ENCODE data around the gene TLR8. TPM values are rescaled to one million over a fixed set of nuclear protein-coding genes. Genes with fewer than 3 reads are reported as not detected.

TLR8 gene
- total RNA-seq, 2 experiments from 2014 or later: 0.11 to 0.17 TPM

DNA sequence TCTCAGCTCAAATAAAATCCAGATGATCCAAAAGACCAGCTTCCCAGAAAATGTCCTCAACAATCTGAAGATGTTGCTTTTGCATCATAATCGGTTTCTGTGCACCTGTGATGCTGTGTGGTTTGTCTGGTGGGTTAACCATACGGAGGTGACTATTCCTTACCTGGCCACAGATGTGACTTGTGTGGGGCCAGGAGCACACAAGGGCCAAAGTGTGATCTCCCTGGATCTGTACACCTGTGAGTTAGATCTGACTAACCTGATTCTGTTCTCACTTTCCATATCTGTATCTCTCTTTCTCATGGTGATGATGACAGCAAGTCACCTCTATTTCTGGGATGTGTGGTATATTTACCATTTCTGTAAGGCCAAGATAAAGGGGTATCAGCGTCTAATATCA lies 18.7 kb upstream of the TLR8 start:
- DNase-seq: no peak
- Mint-ChIP-seq H3K27me3 (peaks cover 6% of the 10 kb centered on the region), H3K27ac (no peak overlapping the region), H3K4me3 (no peak overlapping the region), H3K4me1 (peaks cover 20% of the 10 kb centered on the region), H3K9me3 (no peaks in the 10 kb centered on the region), H3K36me3 (no peaks in the 10 kb centered on the region)
- POLR2A ChIA-PET: no interaction called here
- ATAC-seq (ENCODE audit: low read depth): no peak

DNA sequence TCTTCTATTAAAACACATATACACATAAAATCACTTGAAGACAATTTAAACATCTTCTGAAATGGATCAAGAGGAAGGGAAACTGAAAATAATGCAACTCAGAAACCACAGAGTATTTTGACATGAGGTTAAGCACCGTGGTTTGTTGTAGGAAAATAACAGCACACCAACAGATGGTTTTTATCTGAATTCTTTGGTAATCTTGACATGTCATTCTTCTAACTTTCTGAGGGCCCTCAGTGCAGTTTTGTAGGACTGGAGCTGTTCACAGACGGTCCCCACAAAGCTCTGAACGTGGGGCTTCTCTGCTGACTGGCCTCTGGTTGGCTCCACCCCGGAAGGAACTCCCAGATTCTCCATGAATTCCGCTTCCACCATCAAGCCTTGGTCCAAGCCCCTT lies 16.0 kb upstream of the TLR8 start:
- peaks cover 29% of the 10 kb centered on the region for H3K4me1 Mint-ChIP-seq
- no peaks in the 10 kb centered on the region for H3K36me3 Mint-ChIP-seq
- H3K4me3 Mint-ChIP-seq: peak overlapping the region; percentile 54
- H3K9me3 Mint-ChIP-seq: no peaks in the 10 kb centered on the region
- H3K27me3 Mint-ChIP-seq: no peaks in the 10 kb centered on the region
- POLR2A ChIA-PET: interaction anchor here (2.1 kb wide), 1 partner anchor 47 kb away, joined by 7 read pairs; no protein-coding TSS in a partner anchor
- ATAC-seq (ENCODE audit: low read depth) (peak; percentile 75), DNase-seq (peak; percentile 32)
- H3K27ac Mint-ChIP-seq: peak overlapping the region; percentile 88

DNA sequence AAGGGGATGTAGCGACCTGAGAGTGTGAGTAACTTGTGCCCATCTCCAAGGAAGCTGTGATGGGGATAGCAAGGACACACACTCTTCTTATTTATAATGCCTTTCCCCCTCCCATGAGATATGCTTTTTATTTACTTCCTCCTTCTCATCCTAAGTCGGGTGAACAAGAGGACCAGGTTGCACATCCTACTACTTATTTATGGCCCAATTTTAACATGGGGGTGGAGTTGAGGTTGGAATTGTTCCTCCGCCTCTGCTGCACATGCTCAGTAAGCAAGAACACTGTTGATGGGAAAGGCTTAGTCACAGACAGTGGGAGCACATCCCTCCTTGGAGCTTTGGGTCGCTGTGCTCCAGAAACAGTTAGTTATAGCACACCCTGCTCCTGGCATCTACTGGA lies 15.2 kb upstream of the TLR8 start:
- H3K4me1 Mint-ChIP-seq: peaks cover 32% of the 10 kb centered on the region
- H3K27me3 Mint-ChIP-seq: no peaks in the 10 kb centered on the region
- ATAC-seq (ENCODE audit: low read depth): no peak
- peak overlapping the region; percentile 88 for H3K27ac Mint-ChIP-seq
- no peaks in the 10 kb centered on the region for H3K36me3 Mint-ChIP-seq
- POLR2A ChIA-PET: interaction anchor here (0.6 to 2.1 kb wide), 2 partner anchors 48 to 120 kb away, joined by 3 to 7 read pairs; no protein-coding TSS in a partner anchor
- H3K9me3 Mint-ChIP-seq: no peaks in the 10 kb centered on the region
- H3K4me3 Mint-ChIP-seq: peak overlapping the region; percentile 54
- no peak for DNase-seq

DNA sequence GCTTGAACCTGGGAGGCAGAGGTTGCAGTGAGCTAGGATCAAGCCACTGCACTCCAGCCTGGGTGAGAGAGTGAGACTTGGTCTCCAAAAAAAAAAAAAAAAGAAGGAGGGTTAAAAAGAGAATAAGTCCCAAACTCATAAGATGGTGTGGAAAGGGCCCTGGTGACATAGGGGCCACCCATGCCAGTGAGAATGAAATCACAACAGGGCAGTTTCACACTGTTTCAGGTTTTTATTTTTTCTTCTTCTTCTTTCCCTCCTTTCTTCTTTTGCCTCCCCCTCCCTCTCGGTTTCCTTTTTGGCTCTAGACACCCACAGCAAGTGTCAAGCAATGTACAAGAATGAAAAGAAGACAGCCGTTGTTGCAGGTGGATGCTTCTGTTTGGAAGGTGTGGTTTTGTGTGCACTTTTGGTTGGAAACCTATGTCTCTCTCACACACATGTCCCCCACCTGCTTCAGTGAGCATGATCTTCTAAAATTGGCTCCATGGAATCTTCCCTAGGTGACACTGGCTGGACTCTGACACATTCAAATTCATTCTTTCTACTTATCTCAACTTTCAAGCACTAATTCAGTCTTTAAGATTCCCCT lies 14.4 kb upstream of the TLR8 start:
- no peaks in the 10 kb centered on the region for H3K9me3 Mint-ChIP-seq
- peak; percentile 15 for ATAC-seq (ENCODE audit: low read depth)
- DNase-seq: no peak
- peak overlapping the region; percentile 81 for H3K27ac Mint-ChIP-seq
- POLR2A ChIA-PET: interaction anchor here (0.6 to 2.1 kb wide), 2 partner anchors 48 to 121 kb away, joined by 3 to 7 read pairs; no protein-coding TSS in a partner anchor
- H3K4me1 Mint-ChIP-seq: peaks cover 32% of the 10 kb centered on the region
- H3K4me3 Mint-ChIP-seq: peak overlapping the region; percentile 48
- no peaks in the 10 kb centered on the region for H3K27me3 Mint-ChIP-seq
- H3K36me3 Mint-ChIP-seq: no peaks in the 10 kb centered on the region

DNA sequence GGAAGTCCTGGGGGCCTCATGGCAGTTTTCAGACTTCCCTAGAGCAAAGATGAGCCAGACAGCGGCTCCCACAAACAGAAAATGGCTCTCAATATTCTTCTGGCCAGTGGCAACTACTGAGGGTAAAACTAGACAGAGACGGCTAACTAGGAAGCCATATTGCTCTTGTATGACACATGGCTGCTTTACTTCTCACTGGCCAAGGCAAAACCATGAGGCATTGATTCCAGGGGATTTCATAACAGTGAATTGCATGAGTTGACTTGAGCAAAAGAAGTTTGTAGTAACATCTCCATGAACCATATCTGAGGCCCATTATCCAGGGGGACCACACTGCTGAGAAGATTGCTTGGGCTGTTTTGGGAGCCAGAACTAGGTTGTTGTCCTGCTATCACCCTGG lies 13.7 kb upstream of the TLR8 start:
- no peaks in the 10 kb centered on the region for H3K9me3 Mint-ChIP-seq
- no peaks in the 10 kb centered on the region for H3K27me3 Mint-ChIP-seq
- DNase-seq (no peak), ATAC-seq (ENCODE audit: low read depth) (no peak)
- H3K36me3 Mint-ChIP-seq: no peaks in the 10 kb centered on the region
- H3K4me3 Mint-ChIP-seq: no peak overlapping the region
- H3K4me1 Mint-ChIP-seq: peaks cover 32% of the 10 kb centered on the region
- POLR2A ChIA-PET: no interaction called here
- H3K27ac Mint-ChIP-seq: no peak overlapping the region

DNA sequence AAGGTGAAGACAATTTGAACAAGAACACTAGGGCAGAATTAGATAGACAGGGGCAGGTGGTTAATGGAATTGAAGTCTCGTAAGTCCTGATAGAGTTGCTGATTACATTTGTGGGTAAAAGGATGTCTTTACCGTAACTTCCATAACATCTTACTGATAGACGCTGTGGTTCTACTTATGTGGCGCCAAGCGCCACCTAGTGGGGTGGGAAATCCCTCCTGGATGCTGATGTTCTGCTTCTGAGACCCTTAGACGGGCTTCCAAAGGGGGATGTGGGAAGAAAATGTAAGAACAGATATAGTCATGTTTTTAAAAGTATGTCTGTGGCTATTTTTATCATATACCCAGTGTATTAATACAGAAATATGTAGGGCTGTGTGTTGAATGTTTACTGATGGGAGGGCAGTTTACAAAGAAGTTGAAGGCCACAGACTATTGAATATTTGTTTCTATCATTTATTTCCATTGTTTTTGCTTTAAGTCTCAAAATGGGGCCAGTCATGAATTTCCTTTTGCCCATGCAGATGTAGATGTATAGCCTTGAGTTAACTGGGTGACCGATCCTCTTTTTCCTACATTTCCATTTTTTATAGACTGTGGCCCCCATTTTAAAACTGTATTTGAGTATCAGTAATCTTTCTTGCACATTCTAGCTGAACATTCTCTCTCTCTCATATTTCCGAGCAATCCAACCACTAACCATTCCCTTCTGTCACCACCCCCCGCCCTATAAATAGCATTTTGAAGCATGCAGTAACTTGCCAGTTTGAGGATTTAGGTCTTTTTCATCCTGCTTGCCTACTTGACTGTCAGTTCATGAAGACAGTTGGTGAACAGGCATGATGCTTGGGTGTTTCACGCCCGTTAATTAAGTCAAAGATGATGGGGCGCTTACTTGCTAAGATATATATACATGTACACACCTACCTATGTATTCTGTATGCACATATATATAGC lies 12.1 kb upstream of the TLR8 start:
- ATAC-seq (ENCODE audit: low read depth): peak; percentile 57

DNA sequence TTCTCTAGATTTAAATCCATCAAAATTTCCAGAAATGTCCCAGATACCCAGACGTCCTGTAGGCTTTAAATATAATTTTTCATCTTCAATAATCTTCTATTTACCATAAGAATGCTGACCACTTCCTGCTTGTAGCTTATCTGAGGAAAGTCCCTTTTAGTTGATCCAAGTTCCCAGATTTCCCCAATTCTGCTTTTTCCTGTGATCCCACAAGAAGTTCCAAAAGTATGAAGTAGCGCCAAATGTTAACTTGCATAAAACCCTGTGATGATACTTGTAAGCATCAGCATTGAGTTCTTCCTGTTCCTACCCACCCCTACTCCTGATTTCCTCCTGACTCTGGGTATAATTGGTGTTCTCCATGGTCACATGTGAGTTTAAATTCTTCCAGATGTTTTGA lies 10.6 kb upstream of the TLR8 start:
- DNase-seq: no peak
- no peaks in the 10 kb centered on the region for H3K36me3 Mint-ChIP-seq
- ATAC-seq (ENCODE audit: low read depth): no peak
- no peak overlapping the region for H3K4me3 Mint-ChIP-seq
- H3K9me3 Mint-ChIP-seq: no peaks in the 10 kb centered on the region
- H3K27ac Mint-ChIP-seq: no peak overlapping the region
- peaks cover 24% of the 10 kb centered on the region for H3K4me1 Mint-ChIP-seq
- POLR2A ChIA-PET: no interaction called here
- H3K27me3 Mint-ChIP-seq: no peaks in the 10 kb centered on the region

More for the DNA sequence above, 12.1 kb upstream of the TLR8 start:
- H3K9me3 Mint-ChIP-seq: no peaks in the 10 kb centered on the region
- H3K4me3 Mint-ChIP-seq: no peak overlapping the region
- no peaks in the 10 kb centered on the region for H3K36me3 Mint-ChIP-seq
- peaks cover 32% of the 10 kb centered on the region for H3K4me1 Mint-ChIP-seq
- POLR2A ChIA-PET: no interaction called here
- DNase-seq: peak; percentile 44
- H3K27me3 Mint-ChIP-seq: no peaks in the 10 kb centered on the region
- H3K27ac Mint-ChIP-seq: no peak overlapping the region

DNA sequence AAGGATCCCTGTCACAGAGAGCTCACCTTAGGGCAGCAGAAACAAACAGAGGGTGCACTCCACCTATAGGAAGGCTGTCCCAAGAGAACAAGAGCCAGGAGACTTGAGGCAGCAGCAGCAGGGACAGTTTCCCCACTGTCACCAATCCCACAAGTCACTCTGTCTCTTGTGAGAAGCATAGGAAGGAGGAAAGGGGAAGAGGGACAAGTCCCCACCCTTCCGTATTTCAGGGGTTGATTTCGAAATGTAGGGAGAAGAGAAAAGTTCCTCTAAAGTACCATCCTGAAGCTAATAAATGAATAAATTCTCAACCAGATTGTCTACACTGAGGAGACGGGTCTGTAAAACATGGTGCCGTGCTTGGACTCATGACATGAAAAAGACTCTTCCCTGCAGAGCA lies 9.5 kb upstream of the TLR8 start:
- Mint-ChIP-seq H3K4me3 (no peak overlapping the region), H3K27me3 (no peaks in the 10 kb centered on the region), H3K36me3 (no peaks in the 10 kb centered on the region), H3K4me1 (peaks cover 23% of the 10 kb centered on the region), H3K9me3 (no peaks in the 10 kb centered on the region), H3K27ac (no peak overlapping the region)
- POLR2A ChIA-PET: no interaction called here
- DNase-seq (no peak), ATAC-seq (ENCODE audit: low read depth) (no peak)

DNA sequence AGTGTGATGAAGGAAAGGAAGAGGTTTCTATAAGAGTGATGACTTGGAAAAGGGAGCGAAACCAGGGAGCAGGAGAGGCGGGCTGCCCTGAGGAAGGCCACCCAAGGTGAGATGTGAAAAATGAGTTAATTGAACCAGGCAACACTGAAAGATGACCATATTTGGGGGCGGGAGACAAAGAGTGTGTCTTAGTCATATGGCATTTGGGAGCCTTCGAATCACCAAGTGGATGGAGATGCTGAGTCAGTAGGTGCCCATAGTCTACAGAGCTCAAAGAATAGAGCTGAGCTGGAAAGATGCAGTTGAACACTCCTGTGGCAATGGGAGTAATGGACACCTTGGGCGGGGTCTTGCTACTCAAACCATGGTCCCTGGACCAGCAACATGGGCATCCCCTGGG lies 8.3 kb upstream of the TLR8 start:
- Mint-ChIP-seq H3K27ac (no peak overlapping the region), H3K27me3 (no peaks in the 10 kb centered on the region), H3K4me3 (no peak overlapping the region), H3K4me1 (peaks cover 15% of the 10 kb centered on the region), H3K36me3 (no peaks in the 10 kb centered on the region), H3K9me3 (no peaks in the 10 kb centered on the region)
- DNase-seq: no peak
- POLR2A ChIA-PET: no interaction called here
- ATAC-seq (ENCODE audit: low read depth): no peak

DNA sequence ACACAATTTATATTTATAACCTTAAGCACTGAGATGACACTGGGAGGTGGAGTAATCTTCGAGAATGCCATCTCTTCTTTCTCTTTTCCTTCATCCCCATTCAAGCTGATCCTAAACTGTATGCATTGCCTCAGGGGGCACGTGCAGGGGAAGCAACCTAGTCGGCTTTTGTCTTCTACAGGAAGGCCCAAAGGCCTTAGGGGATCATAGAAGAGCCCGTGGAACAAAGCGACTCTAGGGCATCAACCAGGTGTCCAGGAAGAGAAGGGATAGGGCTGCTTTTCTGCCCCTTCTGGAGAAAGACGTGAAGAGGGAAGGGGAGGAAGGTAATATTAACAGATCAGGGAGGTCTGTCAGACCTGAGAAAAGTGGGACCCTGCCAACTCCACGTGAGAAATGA lies 6.9 kb upstream of the TLR8 start:
- POLR2A ChIA-PET: no interaction called here
- H3K27ac Mint-ChIP-seq: no peak overlapping the region
- no peak for ATAC-seq (ENCODE audit: low read depth)

DNA sequence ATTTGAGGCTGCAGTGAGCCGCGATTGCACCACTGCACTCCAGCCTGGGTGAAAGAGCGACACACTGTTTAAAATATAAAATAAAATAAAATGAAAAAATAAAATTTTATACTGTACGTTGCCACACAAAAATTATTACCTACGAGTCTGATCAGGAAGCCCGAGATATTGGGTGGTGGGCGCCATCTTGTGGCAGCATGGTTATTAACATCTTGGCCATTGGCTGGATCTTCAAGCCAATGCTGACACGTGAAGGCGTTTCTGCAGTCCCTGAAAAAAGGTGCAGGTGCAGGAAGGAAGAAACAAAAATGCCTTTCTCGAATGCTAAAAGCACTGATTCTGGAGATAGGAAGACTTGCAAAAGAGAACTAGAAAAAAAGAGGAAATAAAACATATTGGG lies 4.9 kb upstream of the TLR8 start:
- no peak overlapping the region for H3K4me3 Mint-ChIP-seq
- no peak for ATAC-seq (ENCODE audit: low read depth)
- H3K4me1 Mint-ChIP-seq: peaks cover 8% of the 10 kb centered on the region
- H3K36me3 Mint-ChIP-seq: no peaks in the 10 kb centered on the region
- H3K9me3 Mint-ChIP-seq: no peaks in the 10 kb centered on the region
- no peaks in the 10 kb centered on the region for H3K27me3 Mint-ChIP-seq
- DNase-seq: peak; percentile 66
- POLR2A ChIA-PET: interaction anchor here (0.7 kb wide), 2 partner anchors 16 to 58 kb away, joined by 7 read pairs; no protein-coding TSS in a partner anchor
- no peak overlapping the region for H3K27ac Mint-ChIP-seq

More for the DNA sequence above, 6.9 kb upstream of the TLR8 start:
- H3K27me3 Mint-ChIP-seq: no peaks in the 10 kb centered on the region
- no peaks in the 10 kb centered on the region for H3K36me3 Mint-ChIP-seq
- H3K4me3 Mint-ChIP-seq: no peak overlapping the region
- H3K4me1 Mint-ChIP-seq: peaks cover 11% of the 10 kb centered on the region
- no peak for DNase-seq
- H3K9me3 Mint-ChIP-seq: no peaks in the 10 kb centered on the region

DNA sequence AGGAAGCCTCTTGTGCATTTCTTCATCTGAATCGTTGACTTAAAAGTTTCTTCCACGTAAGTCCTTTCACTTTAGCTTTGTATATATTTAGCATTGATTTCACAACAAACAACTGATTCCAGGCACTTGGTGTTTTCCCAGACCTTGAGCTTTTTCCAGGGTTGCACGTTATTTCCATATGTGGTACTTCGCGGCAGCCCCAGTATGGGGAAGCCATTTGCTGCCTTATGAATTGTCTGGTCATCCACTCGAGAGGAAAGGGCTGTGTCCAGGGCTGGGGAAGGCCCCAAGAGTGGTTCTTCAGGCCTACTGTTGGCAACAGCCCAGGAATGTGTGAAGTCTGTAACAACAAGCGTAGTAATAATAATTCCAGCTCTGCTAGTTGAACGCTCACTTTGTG lies 2.8 kb upstream of the TLR8 start:
- Mint-ChIP-seq H3K4me3 (no peak overlapping the region), H3K36me3 (no peaks in the 10 kb centered on the region), H3K4me1 (peaks cover 8% of the 10 kb centered on the region), H3K27me3 (no peaks in the 10 kb centered on the region), H3K9me3 (no peaks in the 10 kb centered on the region), H3K27ac (no peak overlapping the region)
- POLR2A ChIA-PET: no interaction called here
- no peak for DNase-seq
- no peak for ATAC-seq (ENCODE audit: low read depth)

DNA sequence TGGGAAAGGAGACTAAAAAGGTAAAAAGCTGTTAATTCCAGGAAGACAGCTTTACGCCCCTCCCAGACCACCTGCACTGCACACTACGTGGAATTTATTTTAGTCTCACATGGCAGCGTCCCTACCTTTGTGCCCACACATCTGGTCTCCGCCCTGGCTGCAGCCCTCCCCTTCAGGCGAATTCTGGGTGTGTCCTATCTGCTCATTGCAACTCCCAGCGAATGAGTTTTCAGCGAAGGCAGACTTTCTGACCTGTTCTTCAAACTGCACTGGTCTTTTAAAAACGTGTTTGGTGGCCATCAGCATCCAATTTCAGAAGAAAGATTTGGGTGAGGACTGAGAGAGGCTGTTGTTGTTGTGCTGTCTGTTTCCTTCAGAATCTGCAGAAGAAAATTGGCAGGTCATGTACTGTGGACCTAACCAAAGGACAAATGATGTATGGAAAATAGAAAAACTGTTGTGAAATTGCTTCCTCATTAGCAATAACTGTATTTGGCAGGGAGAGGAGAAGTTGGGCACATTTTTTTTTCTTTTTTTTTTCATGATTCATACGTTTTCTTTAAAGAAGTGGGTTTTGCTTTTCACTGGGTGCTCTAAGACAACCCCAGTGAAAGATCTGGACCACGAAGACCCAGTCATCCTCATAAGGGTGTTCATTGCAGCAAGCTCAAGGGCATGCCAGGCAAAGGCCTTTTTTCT lies 4.2 kb downstream of the TLR8 start:
- H3K4me1 Mint-ChIP-seq: peaks cover 13% of the 10 kb centered on the region
- no peak for DNase-seq
- POLR2A ChIA-PET: no interaction called here
- H3K27me3 Mint-ChIP-seq: no peaks in the 10 kb centered on the region
- H3K27ac Mint-ChIP-seq: no peak overlapping the region
- H3K36me3 Mint-ChIP-seq: no peaks in the 10 kb centered on the region
- no peaks in the 10 kb centered on the region for H3K9me3 Mint-ChIP-seq
- H3K4me3 Mint-ChIP-seq: no peak overlapping the region
- ATAC-seq (ENCODE audit: low read depth): no peak

Measured in activated naive CD8-positive, alpha-beta T cell treated with anti-CD3 and anti-CD28 coated beads, Interleukin-2, amount 10 ng/mL, durations not matched to agents 7 days and 5 days (primary cell).